H1 (cell line): ENCODE results near the gene CELF5.

ENCODE experiments used
- BRCA1 ChIP-seq: IDR thresholded peaks from 2 replicates; pipeline ENCODE4 v1.6.1; 2012; ENCODE audit warnings: low read depth, low read length, improper control_type of control experiment
- CEBPB ChIP-seq: IDR thresholded peaks from 2 replicates; pipeline ENCODE4 v1.6.1; 2012; ENCODE audit warnings: low read depth, low read length
- CTCF ChIP-seq, 3 experiments: IDR thresholded peaks; 1 replicate in 2 of 3; 2 replicates in 1 of 3; pipeline versions ENCODE4 v1.5.1 to v1.6.1; 2011; ENCODE audit warnings: low read length in 3 of 3, mild to moderate bottlenecking in 3 of 3, inconsistent platforms in 2 of 3, low read depth in 1 of 3, moderate library complexity in 1 of 3; ENCODE audit not compliant: insufficient read depth in 1 of 3; ENCODE audit errors: control extremely low read depth in 1 of 3
- EGR1 ChIP-seq: IDR thresholded peaks from 2 replicates; pipeline ENCODE4 v1.6.1; 2011; ENCODE audit warnings: low read depth, low read length, borderline replicate concordance
- EP300 ChIP-seq, 2 experiments: IDR thresholded peaks; 1 replicate in 1 of 2; 2 replicates in 1 of 2; pipeline ENCODE4 v1.6.1; 2011 to 2012; ENCODE audit warnings: low read depth in 2 of 2, low read length in 2 of 2, mild to moderate bottlenecking in 2 of 2, borderline replicate concordance in 1 of 2, inconsistent platforms in 1 of 2, moderate library complexity in 1 of 2
- EZH2 ChIP-seq: fragments of 200-600 bp; sonication (generic); IDR thresholded peaks from 2 replicates; pipeline ENCODE4 v1.7.1; 2012; ENCODE audit warnings: low read depth, mild to moderate bottlenecking, moderate library complexity, low read length, inconsistent platforms; ENCODE audit not compliant: severe bottlenecking
- GTF2F1 ChIP-seq: IDR thresholded peaks from 2 replicates; pipeline ENCODE4 v1.6.1; 2012; ENCODE audit warnings: low read depth, low read length, improper control_type of control experiment, borderline replicate concordance
- MAX ChIP-seq: IDR thresholded peaks from 2 replicates; pipeline ENCODE4 v1.6.1; 2012; ENCODE audit warnings: inconsistent platforms
- POLR2A ChIP-seq, 2 experiments: IDR thresholded peaks; 1 replicate in 1 of 2; 2 replicates in 1 of 2; pipeline ENCODE4 v1.6.1; 2011; ENCODE audit warnings: low read depth in 2 of 2, low read length in 2 of 2, mild to moderate bottlenecking in 2 of 2; ENCODE audit errors: control extremely low read depth in 1 of 2
- POLR2AphosphoS5 ChIP-seq: IDR thresholded peaks from 2 replicates; pipeline ENCODE4 v1.6.1; 2011; ENCODE audit warnings: low read depth, low read length
- RXRA ChIP-seq: IDR thresholded peaks from 2 replicates; pipeline ENCODE4 v1.6.1; 2011; ENCODE audit warnings: low read depth, mild to moderate bottlenecking, low read length, moderate library complexity; ENCODE audit not compliant: insufficient read depth
- SIX5 ChIP-seq: IDR thresholded peaks from 2 replicates; pipeline ENCODE4 v1.6.1; 2011; ENCODE audit warnings: mild to moderate bottlenecking, low read depth, low read length
- SP2 ChIP-seq: IDR thresholded peaks from 2 replicates; pipeline ENCODE4 v1.6.1; 2012; ENCODE audit warnings: mild to moderate bottlenecking, low read length, inconsistent platforms
- USF2 ChIP-seq: IDR thresholded peaks from 2 replicates; pipeline ENCODE4 v1.6.1; 2011; ENCODE audit warnings: low read length, improper control_type of control experiment

DNA sequence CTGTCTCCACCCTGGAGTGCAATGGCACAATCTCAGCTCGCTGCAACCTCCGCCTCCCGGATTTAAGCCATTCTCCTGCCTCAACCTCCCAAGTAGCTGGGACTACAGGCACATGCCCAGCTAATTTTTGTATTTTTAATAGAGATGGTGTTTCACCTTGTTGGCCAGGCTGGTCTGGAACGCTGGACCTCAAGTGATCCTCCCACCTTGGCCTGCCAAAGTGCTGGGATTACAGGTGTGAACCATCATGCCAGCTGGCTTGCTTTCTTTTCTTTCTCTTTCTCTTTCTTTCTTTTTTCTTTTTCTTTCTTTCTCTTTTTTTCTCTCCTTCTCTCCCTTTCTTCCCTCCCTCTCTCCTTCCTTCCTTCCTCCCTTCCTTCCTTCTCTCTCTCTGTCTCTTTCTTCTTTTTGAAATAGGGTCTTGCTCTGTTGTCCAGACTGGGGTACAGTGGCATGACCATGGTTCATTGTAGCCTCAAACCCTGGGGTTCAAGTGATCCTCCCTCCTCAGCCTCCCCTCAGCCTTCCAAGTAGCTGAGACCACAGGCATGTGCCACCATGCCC lies 108.6 kb downstream of the CELF5 start:
- no peak for TF ChIP-seq CTCF (IDR thresholded peaks at IDR 0.05; ENCODE audit: control extremely low read depth in 1 of 3, insufficient read depth in 1 of 3, low read depth in 1 of 3, low read length in 3 of 3)
- TF ChIP-seq USF2: no peak
- TF ChIP-seq POLR2A (IDR thresholded peaks at IDR 0.05; ENCODE audit: control extremely low read depth in 1 of 2, low read depth in 2 of 2, low read length in 2 of 2): no peak
- no peak for TF ChIP-seq EGR1
- no peak for TF ChIP-seq EP300 (IDR thresholded peaks at IDR 0.05; ENCODE audit: borderline replicate concordance in 1 of 2, low read depth in 2 of 2, low read length in 2 of 2)
- no peak for TF ChIP-seq SIX5
- no peak for TF ChIP-seq POLR2AphosphoS5
- no peak for TF ChIP-seq MAX
- no peak for TF ChIP-seq SP2
- TF ChIP-seq CEBPB: no peak
- TF ChIP-seq RXRA: no peak
- TF ChIP-seq BRCA1: no peak
- TF ChIP-seq GTF2F1: no peak
- TF ChIP-seq EZH2: no peak
